ENCODE measurements around the gene EPB41L1.

GRCh38 chr20:36167902-36168503, 13.5 kb downstream of the EPB41L1 start:
- no peak for TF ChIP-seq EZH2 (IDR thresholded peaks at IDR 0.05; ENCODE audit: borderline replicate concordance, low read depth, low read length, poor library complexity, severe bottlenecking)
- no peak for TF ChIP-seq CTCF (conservative IDR thresholded peaks at IDR 0.05; ENCODE audit: low read depth, low read length)
